Neural cell (in vitro differentiated cells): Measurements from ENCODE around the gene LARGE1. TPM values are rescaled to one million over a fixed set of nuclear protein-coding genes. Genes with fewer than 3 reads are reported as not detected.

Experiments
- H2AFZ ChIP-seq: fragments of 200-600, 300-800 bp; sonication (generic), shearing (Covaris generic); 2 replicates; pipeline ENCODE4 v1.6.0; 2014; ENCODE audit warnings: low read depth, mild to moderate bottlenecking, antibody characterized with exemption, low read length, moderate library complexity
- H3F3A ChIP-seq: fragments of 200-600 bp; shearing (Covaris generic); 2 replicates; pipeline ENCODE4 v1.6.1; 2016; ENCODE audit warnings: mild to moderate bottlenecking, moderate library complexity, mixed read lengths, antibody characterized with exemption, low read length; ENCODE audit not compliant: insufficient read depth, poor library complexity, severe bottlenecking
- H3K27ac ChIP-seq: fragments of 200-600, 300-800 bp; sonication (generic), shearing (Covaris generic); 2 replicates; pipeline ENCODE4 v1.5.1; 2014; ENCODE audit warnings: mild to moderate bottlenecking, low read length, moderate library complexity
- H3K27me3 ChIP-seq: fragments of 300-800, 200-600 bp; sonication (generic), shearing (Covaris generic); 2 replicates; pipeline ENCODE4 v1.6.0; 2014; ENCODE audit warnings: mild to moderate bottlenecking, low read depth, low read length, moderate library complexity; ENCODE audit not compliant: insufficient read depth
- H3K36me3 ChIP-seq: fragments of 300-800, 200-600 bp; sonication (generic), shearing (Covaris generic); 2 replicates; pipeline ENCODE4 v1.5.1; 2014; ENCODE audit warnings: mild to moderate bottlenecking, antibody characterized with exemption, low read length, moderate library complexity; ENCODE audit not compliant: insufficient read depth
- H3K4me2 ChIP-seq: fragments of 300-800, 200-600 bp; sonication (generic), shearing (Covaris generic); 2 replicates; pipeline ENCODE4 v1.6.0; 2014; ENCODE audit warnings: mild to moderate bottlenecking, low read length
- H3K4me3 ChIP-seq: fragments of 300-800, 200-600 bp; sonication (generic), shearing (Covaris generic); 2 replicates; pipeline ENCODE4 v1.5.1; 2014; ENCODE audit warnings: mild to moderate bottlenecking, low read length, moderate library complexity
- H3K79me2 ChIP-seq: fragments of 200-600 bp; shearing (Covaris generic); replicated peaks from 2 replicates; pipeline ENCODE4 v1.6.0; 2014; ENCODE audit warnings: mild to moderate bottlenecking, low read length, moderate library complexity; ENCODE audit not compliant: insufficient read depth
- H3K9ac ChIP-seq: fragments of 300-800, 200-600 bp; sonication (generic), shearing (Covaris generic); 2 replicates; pipeline ENCODE4 v1.6.1; 2016; ENCODE audit warnings: mild to moderate bottlenecking, low read length, mixed read lengths
- H3K9me2 ChIP-seq: fragments of 200-600 bp; shearing (Covaris generic); 2 replicates; pipeline ENCODE4 v1.6.1; 2016; ENCODE audit warnings: mild to moderate bottlenecking, low read length, mixed read lengths; ENCODE audit not compliant: insufficient read depth
- H3K9me3 ChIP-seq: fragments of 200-600, 300-800 bp; sonication (generic), shearing (Covaris generic); 2 replicates; pipeline ENCODE4 v1.6.1; 2016; ENCODE audit warnings: mild to moderate bottlenecking, mixed run types, low read length, moderate library complexity, mixed read lengths
- H4K20me1 ChIP-seq: fragments of 200-600 bp; shearing (Covaris generic); 2 replicates; pipeline ENCODE4 v1.6.1; 2016; ENCODE audit warnings: mild to moderate bottlenecking, mixed run types; ENCODE audit not compliant: insufficient read depth
- CTCF ChIP-seq: fragments of 450-650 bp; IDR thresholded peaks from 2 replicates; pipeline ENCODE4 v1.5.1; 2014; ENCODE audit warnings: antibody characterized with exemption, mild to moderate bottlenecking, moderate library complexity; ENCODE audit not compliant: poor library complexity, severe bottlenecking
- EP300 ChIP-seq: fragments of 450-650 bp; conservative IDR thresholded peaks from 2 replicates; pipeline ENCODE4 v1.6.1; 2014; ENCODE audit warnings: antibody characterized with exemption, mild to moderate bottlenecking, moderate library complexity; ENCODE audit not compliant: poor library complexity, severe bottlenecking
- EZH2 ChIP-seq: fragments of 200-600, 300-800 bp; shearing (Covaris generic), sonication (generic); IDR thresholded peaks from 2 replicates; pipeline ENCODE4 v1.6.1; 2014; ENCODE audit warnings: antibody characterized with exemption, low read length, borderline replicate concordance, mild to moderate bottlenecking; ENCODE audit not compliant: insufficient read depth, poor library complexity, severe bottlenecking
- MXI1 ChIP-seq: fragments of 450-650 bp; conservative IDR thresholded peaks from 2 replicates; pipeline ENCODE4 v1.6.1; 2014; ENCODE audit warnings: antibody characterized with exemption, mild to moderate bottlenecking; ENCODE audit not compliant: poor library complexity, severe bottlenecking
- POLR2AphosphoS5 ChIP-seq: IDR thresholded peaks from 2 replicates; pipeline ENCODE4 v1.6.1; 2012
- RAD21 ChIP-seq: fragments of 450-650 bp; conservative IDR thresholded peaks from 2 replicates; pipeline ENCODE4 v1.6.1; 2014; ENCODE audit warnings: antibody characterized with exemption, mild to moderate bottlenecking, moderate library complexity
- REST ChIP-seq: IDR thresholded peaks from 2 replicates; pipeline ENCODE4 v1.6.1; 2012; ENCODE audit warnings: borderline replicate concordance
- SMC3 ChIP-seq: fragments of 450-650 bp; conservative IDR thresholded peaks from 2 replicates; pipeline ENCODE4 v1.6.1; 2014; ENCODE audit warnings: antibody characterized with exemption, mild to moderate bottlenecking, moderate library complexity; ENCODE audit not compliant: poor library complexity
- TAF1 ChIP-seq: IDR thresholded peaks from 2 replicates; pipeline ENCODE4 v1.6.1; 2012; ENCODE audit warnings: low read depth
- polyA plus RNA-seq: library from polyadenylated mRNA; depleted of rRNA; stranded (reverse); fragments of >200 nt; gene quantifications from 2 replicates; pipeline ENCODE4 v1.2.3, GENCODE V29; 2014

The LARGE1 gene
- polyA plus RNA-seq, 1 donor from 2014 or later, result 27.5 TPM

GRCh38 chr22:33521879-33522665, 398.2 kb downstream of the LARGE1 start:
- H3K9me2 ChIP-seq, result no peaks in the 10 kb centered on the region
- no peaks in the 10 kb centered on the region for H3K9me3 ChIP-seq
- H3K27ac ChIP-seq, result no peak overlapping the region
- H2AFZ ChIP-seq, result no peak overlapping the region
- no peaks in the 10 kb centered on the region for H4K20me1 ChIP-seq
- no peaks in the 10 kb centered on the region for H3K27me3 ChIP-seq
- no peak overlapping the region for H3K4me2 ChIP-seq
- no peaks in the 10 kb centered on the region for H3K36me3 ChIP-seq
- H3K79me2 ChIP-seq, result no peaks in the 10 kb centered on the region
- no peak for TF ChIP-seq EP300
- TF ChIP-seq CTCF, result no peak
- no peak for TF ChIP-seq RAD21
- TF ChIP-seq SMC3, result no peak
- TF ChIP-seq REST, result no peak
- TF ChIP-seq EZH2, result no peak
- TF ChIP-seq MXI1, result no peak
- H3K9ac ChIP-seq, result no peak overlapping the region
- H3F3A ChIP-seq, result no peaks in the 10 kb centered on the region
- no peak overlapping the region for H3K4me3 ChIP-seq

GRCh38 chr22:33520904-33521780, 399.1 kb downstream of the LARGE1 start:
- Histone ChIP-seq H3K9me2 (no peaks in the 10 kb centered on the region), H4K20me1 (no peaks in the 10 kb centered on the region), H3K27me3 (no peaks in the 10 kb centered on the region), H3K79me2 (no peaks in the 10 kb centered on the region), H3K4me3 (no peak overlapping the region), H2AFZ (no peak overlapping the region), H3K9ac (no peak overlapping the region), H3K27ac (no peak overlapping the region), H3K4me2 (no peak overlapping the region), H3K9me3 (no peaks in the 10 kb centered on the region), H3K36me3 (no peaks in the 10 kb centered on the region), H3F3A (no peaks in the 10 kb centered on the region)
- no peak for TF ChIP-seq SMC3
- no peak for TF ChIP-seq RAD21
- no peak for TF ChIP-seq MXI1
- TF ChIP-seq EZH2, result no peak
- TF ChIP-seq TAF1, result no peak
- no peak for TF ChIP-seq EP300
- TF ChIP-seq POLR2AphosphoS5, result no peak
- TF ChIP-seq REST, result no peak
